ENCODE results near the gene MMEL1. TPM values are rescaled to one million over a fixed set of nuclear protein-coding genes. Genes with fewer than 3 reads are reported as not detected.

MMEL1 gene
- polyA plus RNA-seq, 1 donor from 2014 or later: 5.2 TPM

DNA sequence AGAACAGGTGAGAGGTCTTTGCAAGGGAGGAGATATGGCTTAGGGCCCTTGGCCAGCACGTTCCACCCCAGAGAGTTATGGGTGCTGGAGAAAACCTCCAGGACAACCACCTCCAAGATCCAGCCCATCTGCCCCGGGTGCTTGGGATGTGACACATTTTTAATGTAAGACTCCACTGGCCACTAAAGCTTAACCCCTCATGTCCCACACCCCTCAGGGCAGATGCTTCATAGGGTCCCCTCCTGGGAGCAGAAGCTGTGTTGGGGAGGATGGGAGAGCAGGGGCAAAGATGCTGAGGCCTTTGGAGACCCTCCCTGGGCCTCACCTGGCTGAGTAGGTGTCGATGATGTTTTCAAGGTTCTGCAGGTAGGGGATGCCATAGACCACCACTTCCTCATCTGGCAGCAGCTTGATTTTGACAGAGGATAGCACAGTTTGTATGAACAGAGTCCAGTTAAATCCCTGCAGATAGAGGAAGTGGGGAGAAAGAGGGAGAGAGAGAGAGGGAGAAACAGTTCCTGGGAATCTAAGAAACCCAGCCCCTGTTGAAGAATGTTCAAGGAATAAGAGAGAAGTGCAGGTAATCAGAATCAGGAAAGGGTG lies 34.4 kb downstream of the MMEL1 start:
- TF ChIP-seq TAF1 (IDR thresholded peaks at IDR 0.05; ENCODE audit: low read depth) (no peak), EP300 (conservative IDR thresholded peaks at IDR 0.05; ENCODE audit: poor library complexity, severe bottlenecking) (no peak), POLR2AphosphoS5 (IDR thresholded peaks at IDR 0.05) (no peak)
- Histone ChIP-seq H4K20me1 (ENCODE audit: insufficient read depth) (no peaks in the 10 kb centered on the region), H3K79me2 (replicated peaks; ENCODE audit: insufficient read depth, low read length) (no peaks in the 10 kb centered on the region), H3K4me3 (ENCODE audit: low read length) (no peak overlapping the region), H3K27me3 (ENCODE audit: insufficient read depth, low read depth, low read length) (no peaks in the 10 kb centered on the region), H2AFZ (ENCODE audit: low read depth, low read length) (no peak overlapping the region), H3K27ac (ENCODE audit: low read length) (no peak overlapping the region), H3K9me3 (ENCODE audit: low read length) (no peaks in the 10 kb centered on the region), H3F3A (ENCODE audit: insufficient read depth, low read length, poor library complexity, severe bottlenecking) (no peaks in the 10 kb centered on the region), H3K9me2 (ENCODE audit: insufficient read depth, low read length) (no peaks in the 10 kb centered on the region), H3K36me3 (ENCODE audit: insufficient read depth, low read length) (no peaks in the 10 kb centered on the region), H3K9ac (ENCODE audit: low read length) (no peak overlapping the region), H3K4me2 (ENCODE audit: low read length) (no peak overlapping the region)

DNA sequence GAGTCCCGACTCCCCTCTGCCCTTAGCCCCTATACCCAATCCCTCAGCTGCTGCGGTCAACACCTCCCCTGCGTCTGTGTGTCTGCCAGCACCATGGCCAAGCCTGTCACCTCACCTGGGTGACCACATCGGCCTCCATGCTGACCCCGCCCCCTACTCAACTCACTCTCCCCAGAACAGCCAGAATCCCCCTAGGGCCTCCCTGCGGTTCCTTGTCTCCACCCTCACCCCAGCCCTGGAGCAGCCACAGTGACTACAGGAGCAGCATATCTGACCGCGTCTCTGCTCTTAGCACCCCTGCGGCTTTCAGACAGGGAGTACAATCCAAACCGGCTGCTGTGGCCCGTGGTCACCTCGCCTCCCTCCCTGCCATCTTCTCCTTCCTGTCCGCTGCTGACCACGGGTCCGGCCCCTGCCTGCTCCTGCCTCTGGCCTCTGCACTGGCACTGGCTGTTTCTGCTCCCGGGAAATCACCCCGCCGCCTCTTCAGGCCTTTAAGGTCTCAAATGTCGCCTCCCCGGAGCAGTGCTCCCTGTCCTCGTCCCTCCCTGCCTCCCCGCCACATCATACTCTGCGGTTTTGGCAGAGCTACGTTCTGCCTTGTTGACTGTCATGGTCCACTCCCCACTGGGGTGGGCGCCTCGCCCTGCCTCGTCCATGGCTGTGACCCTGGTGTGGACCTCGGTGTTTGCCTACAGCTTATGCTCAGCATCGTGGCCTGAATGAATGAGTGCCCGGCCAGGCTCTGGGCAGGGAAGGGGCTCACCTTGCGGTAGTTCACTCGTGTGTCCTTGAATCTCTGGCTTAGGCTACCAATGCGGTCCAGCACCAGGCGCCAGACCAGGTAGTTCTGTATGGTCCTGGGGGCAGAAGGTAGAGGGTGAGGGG lies 35.1 kb downstream of the MMEL1 start:
- no peaks in the 10 kb centered on the region for H3K9me2 ChIP-seq (ENCODE audit: insufficient read depth, low read length)
- no peaks in the 10 kb centered on the region for H3K36me3 ChIP-seq (ENCODE audit: insufficient read depth, low read length)
- H4K20me1 ChIP-seq (ENCODE audit: insufficient read depth): no peaks in the 10 kb centered on the region
- H3K27me3 ChIP-seq (ENCODE audit: insufficient read depth, low read depth, low read length): no peaks in the 10 kb centered on the region
- H3F3A ChIP-seq (ENCODE audit: insufficient read depth, low read length, poor library complexity, severe bottlenecking): no peaks in the 10 kb centered on the region
- TF ChIP-seq EZH2 (IDR thresholded peaks at IDR 0.05; ENCODE audit: borderline replicate concordance, insufficient read depth, low read length, poor library complexity, severe bottlenecking) (no peak), EP300 (conservative IDR thresholded peaks at IDR 0.05; ENCODE audit: poor library complexity, severe bottlenecking) (no peak), MXI1 (conservative IDR thresholded peaks at IDR 0.05; ENCODE audit: poor library complexity, severe bottlenecking) (no peak), SMC3 (conservative IDR thresholded peaks at IDR 0.05; ENCODE audit: poor library complexity) (no peak), RAD21 (conservative IDR thresholded peaks at IDR 0.05) (no peak), TAF1 (IDR thresholded peaks at IDR 0.05; ENCODE audit: low read depth) (no peak), POLR2AphosphoS5 (IDR thresholded peaks at IDR 0.05) (no peak)
- TF ChIP-seq, protein P1, sequence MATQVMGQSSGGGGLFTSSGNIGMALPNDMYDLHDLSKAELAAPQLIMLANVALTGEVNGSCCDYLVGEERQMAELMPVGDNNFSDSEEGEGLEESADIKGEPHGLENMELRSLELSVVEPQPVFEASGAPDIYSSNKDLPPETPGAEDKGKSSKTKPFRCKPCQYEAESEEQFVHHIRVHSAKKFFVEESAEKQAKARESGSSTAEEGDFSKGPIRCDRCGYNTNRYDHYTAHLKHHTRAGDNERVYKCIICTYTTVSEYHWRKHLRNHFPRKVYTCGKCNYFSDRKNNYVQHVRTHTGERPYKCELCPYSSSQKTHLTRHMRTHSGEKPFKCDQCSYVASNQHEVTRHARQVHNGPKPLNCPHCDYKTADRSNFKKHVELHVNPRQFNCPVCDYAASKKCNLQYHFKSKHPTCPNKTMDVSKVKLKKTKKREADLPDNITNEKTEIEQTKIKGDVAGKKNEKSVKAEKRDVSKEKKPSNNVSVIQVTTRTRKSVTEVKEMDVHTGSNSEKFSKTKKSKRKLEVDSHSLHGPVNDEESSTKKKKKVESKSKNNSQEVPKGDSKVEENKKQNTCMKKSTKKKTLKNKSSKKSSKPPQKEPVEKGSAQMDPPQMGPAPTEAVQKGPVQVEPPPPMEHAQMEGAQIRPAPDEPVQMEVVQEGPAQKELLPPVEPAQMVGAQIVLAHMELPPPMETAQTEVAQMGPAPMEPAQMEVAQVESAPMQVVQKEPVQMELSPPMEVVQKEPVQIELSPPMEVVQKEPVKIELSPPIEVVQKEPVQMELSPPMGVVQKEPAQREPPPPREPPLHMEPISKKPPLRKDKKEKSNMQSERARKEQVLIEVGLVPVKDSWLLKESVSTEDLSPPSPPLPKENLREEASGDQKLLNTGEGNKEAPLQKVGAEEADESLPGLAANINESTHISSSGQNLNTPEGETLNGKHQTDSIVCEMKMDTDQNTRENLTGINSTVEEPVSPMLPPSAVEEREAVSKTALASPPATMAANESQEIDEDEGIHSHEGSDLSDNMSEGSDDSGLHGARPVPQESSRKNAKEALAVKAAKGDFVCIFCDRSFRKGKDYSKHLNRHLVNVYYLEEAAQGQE (IDR thresholded peaks at IDR 0.05; ENCODE audit: borderline replicate concordance): no peak
- H3K27ac ChIP-seq (ENCODE audit: low read length): no peak overlapping the region
- H3K4me2 ChIP-seq (ENCODE audit: low read length): no peak overlapping the region
- H3K9me3 ChIP-seq (ENCODE audit: low read length): no peaks in the 10 kb centered on the region
- no peak overlapping the region for H3K4me3 ChIP-seq (ENCODE audit: low read length)
- H3K79me2 ChIP-seq (replicated peaks; ENCODE audit: insufficient read depth, low read length): no peaks in the 10 kb centered on the region
- H2AFZ ChIP-seq (ENCODE audit: low read depth, low read length): no peak overlapping the region
- H3K9ac ChIP-seq (ENCODE audit: low read length): no peak overlapping the region
